Measurements from ENCODE around the gene CDH4.

CDH4 gene

GRCh38 chr20:61749406-61750075 lies 497.5 kb downstream of the CDH4 start:
- no peak for DNase-seq (ENCODE audit: low spot score)
- in situ Hi-C loops (cut with MboI; ENCODE audit: low sequenced_read_pairs, unreplicated experiment) = no loop called here
- no peak for TF ChIP-seq CTCF (IDR thresholded peaks at IDR 0.05; ENCODE audit: borderline replicate concordance, control extremely low read depth, extremely low read depth, insufficient read depth, missing control alignments)

GRCh38 chr20:61750093-61750492 lies 498.0 kb downstream of the CDH4 start:
- in situ Hi-C loops (cut with MboI; ENCODE audit: low sequenced_read_pairs, unreplicated experiment) = no loop called here

GRCh38 chr20:61752576-61752975 lies 500.5 kb downstream of the CDH4 start:
- no peak for TF ChIP-seq CTCF (IDR thresholded peaks at IDR 0.05; ENCODE audit: borderline replicate concordance, control extremely low read depth, extremely low read depth, insufficient read depth, missing control alignments)
- in situ Hi-C loops (cut with MboI; ENCODE audit: low sequenced_read_pairs, unreplicated experiment) = no loop called here
- DNase-seq (ENCODE audit: low spot score) = no peak

More at GRCh38 chr20:61750093-61750492, 498.0 kb downstream of the CDH4 start:
- TF ChIP-seq CTCF (IDR thresholded peaks at IDR 0.05; ENCODE audit: borderline replicate concordance, control extremely low read depth, extremely low read depth, insufficient read depth, missing control alignments) = no peak
- DNase-seq (ENCODE audit: low spot score) = no peak

GRCh38 chr20:61753316-61753942 lies 501.4 kb downstream of the CDH4 start:
- in situ Hi-C loops (cut with MboI; ENCODE audit: low sequenced_read_pairs, unreplicated experiment) = no loop called here
- no peak for DNase-seq (ENCODE audit: low spot score)
- TF ChIP-seq CTCF (IDR thresholded peaks at IDR 0.05; ENCODE audit: borderline replicate concordance, control extremely low read depth, extremely low read depth, insufficient read depth, missing control alignments) = no peak

- in situ Hi-C loops (cut with MboI; ENCODE audit: low sequenced_read_pairs, unreplicated experiment) = no loop called here
- DNase-seq (ENCODE audit: low spot score) = no peak
- no peak for TF ChIP-seq CTCF (IDR thresholded peaks at IDR 0.05; ENCODE audit: borderline replicate concordance, control extremely low read depth, extremely low read depth, insufficient read depth, missing control alignments)
These were observed 502.2 kb downstream of the CDH4 start for GRCh38 chr20:61753987-61754956.

GRCh38 chr20:61754976-61755778 lies 503.1 kb downstream of the CDH4 start:
- in situ Hi-C loops (cut with MboI; ENCODE audit: low sequenced_read_pairs, unreplicated experiment) = no loop called here
- TF ChIP-seq CTCF (IDR thresholded peaks at IDR 0.05; ENCODE audit: borderline replicate concordance, control extremely low read depth, extremely low read depth, insufficient read depth, missing control alignments) = no peak
- DNase-seq (ENCODE audit: low spot score) = no peak
